Measurements from ENCODE around the gene ROR2.
A peak's percentile ranks its signal among the peaks of the same experiment; 100 is the strongest.

ROR2 gene

GRCh38 chr9:91857291-91858212, 92.5 kb downstream of the ROR2 start:
- no peak for DNase-seq
- intact Hi-C loops (cut with DNase I), result no loop called here

GRCh38 chr9:91856419-91856818, 93.6 kb downstream of the ROR2 start:
- no peak for DNase-seq
- intact Hi-C loops (cut with DNase I), result no loop called here

GRCh38 chr9:91855196-91855595, 94.8 kb downstream of the ROR2 start:
- intact Hi-C loops (cut with DNase I), result no loop called here
- no peak for DNase-seq

- intact Hi-C loops (cut with DNase I), result no loop called here
- DNase-seq, result peak in 5 of 42 donors; percentile 6 to 37 (median 19)
These were observed 97.2 kb downstream of the ROR2 start for GRCh38 chr9:91852801-91853347.

- intact Hi-C loops (cut with DNase I), result no loop called here
- DNase-seq, result no peak
These were observed 100.3 kb downstream of the ROR2 start for GRCh38 chr9:91849694-91850093.

GRCh38 chr9:91848146-91848545, 101.9 kb downstream of the ROR2 start:
- intact Hi-C loops (cut with DNase I), result no loop called here
- DNase-seq, result no peak

- DNase-seq, result no peak
- intact Hi-C loops (cut with DNase I), result no loop called here
These were observed 102.4 kb downstream of the ROR2 start for GRCh38 chr9:91847581-91848091.

GRCh38 chr9:91845879-91846278, 104.1 kb downstream of the ROR2 start:
- intact Hi-C loops (cut with DNase I), result no loop called here
- no peak for DNase-seq

GRCh38 chr9:91844701-91845291, 105.2 kb downstream of the ROR2 start:
- no peak for DNase-seq
- intact Hi-C loops (cut with DNase I), result no loop called here

- peak in 32 of 42 donors; percentile 7 to 66 (median 34) for DNase-seq
- intact Hi-C loops (cut with DNase I), result no loop called here
These were observed 105.8 kb downstream of the ROR2 start for GRCh38 chr9:91844190-91844589.

GRCh38 chr9:91843623-91844148, 106.3 kb downstream of the ROR2 start:
- intact Hi-C loops (cut with DNase I), result no loop called here
- DNase-seq, result peak in 11 of 42 donors; percentile 6 to 40 (median 20)

GRCh38 chr9:91843093-91843492, 106.9 kb downstream of the ROR2 start:
- peak in 1 of 42 donors; percentile 36 for DNase-seq

GRCh38 chr9:91842358-91843049, 107.5 kb downstream of the ROR2 start:
- DNase-seq, result no peak
- intact Hi-C loops (cut with DNase I), result no loop called here

More at GRCh38 chr9:91843093-91843492, 106.9 kb downstream of the ROR2 start:
- intact Hi-C loops (cut with DNase I), result no loop called here

GRCh38 chr9:91841591-91841990, 108.4 kb downstream of the ROR2 start:
- no peak for DNase-seq
- intact Hi-C loops (cut with DNase I), result no loop called here

- no peak for DNase-seq
- intact Hi-C loops (cut with DNase I), result no loop called here
These were observed 109.1 kb downstream of the ROR2 start for GRCh38 chr9:91840882-91841281.

- intact Hi-C loops (cut with DNase I), result no loop called here
- DNase-seq, result no peak
These were observed 109.6 kb downstream of the ROR2 start for GRCh38 chr9:91840469-91840868.

GRCh38 chr9:91839926-91840465, 110.0 kb downstream of the ROR2 start:
- DNase-seq, result no peak
- intact Hi-C loops (cut with DNase I), result no loop called here

- DNase-seq, result no peak
- intact Hi-C loops (cut with DNase I), result no loop called here
These were observed 111.9 kb downstream of the ROR2 start for GRCh38 chr9:91837981-91838731.

All from head of caudate nucleus (tissue), 42 donors.